ENCODE results near the gene PRKN.

Gene PRKN

GRCh38 chr6:161341638-161342037, 1385.9 kb downstream of the PRKN start:
- Histone ChIP-seq H3K79me2 (ENCODE audit: low read length) (no peaks in the 10 kb centered on the region), H2AFZ (ENCODE audit: low read length) (no peak overlapping the region), H3K9ac (ENCODE audit: low read length) (no peak overlapping the region), H3K27me3 (replicated peaks; ENCODE audit: insufficient read depth, low read length) (no peaks in the 10 kb centered on the region), H4K20me1 (ENCODE audit: insufficient read depth, low read length) (no peaks in the 10 kb centered on the region), H3K4me1 (ENCODE audit: low read length) (no peaks in the 10 kb centered on the region), H3K36me3 (replicated peaks; ENCODE audit: insufficient read depth, low read length) (no peaks in the 10 kb centered on the region), H3F3A (ENCODE audit: insufficient read depth, low read length) (no peaks in the 10 kb centered on the region), H3K4me2 (ENCODE audit: low read depth, low read length) (no peak overlapping the region), H3K9me2 (replicated peaks; ENCODE audit: insufficient read depth, low read length) (no peaks in the 10 kb centered on the region), H3K9me3 (replicated peaks; ENCODE audit: insufficient read depth, low read length) (no peaks in the 10 kb centered on the region), H3K4me3 (ENCODE audit: low read length) (no peak overlapping the region), H3K27ac (ENCODE audit: low read length) (no peak overlapping the region)
- TF ChIP-seq EZH2phosphoT487 (IDR thresholded peaks at IDR 0.05; ENCODE audit: low read length) = no peak
- no peak for TF ChIP-seq CTCF (IDR thresholded peaks at IDR 0.05; ENCODE audit: low read length)
- TF ChIP-seq EZH2 (optimal IDR thresholded peaks at IDR 0.05; ENCODE audit: low read depth, low read length) = no peak
- DNase-seq = no peak

- no peaks in the 10 kb centered on the region for H3K27me3 ChIP-seq (replicated peaks; ENCODE audit: insufficient read depth, low read length)
- H3K4me1 ChIP-seq (ENCODE audit: low read length) = no peaks in the 10 kb centered on the region
- no peaks in the 10 kb centered on the region for H3F3A ChIP-seq (ENCODE audit: insufficient read depth, low read length)
- H4K20me1 ChIP-seq (ENCODE audit: insufficient read depth, low read length) = no peaks in the 10 kb centered on the region
- no peak overlapping the region for H3K4me3 ChIP-seq (ENCODE audit: low read length)
- no peaks in the 10 kb centered on the region for H3K79me2 ChIP-seq (ENCODE audit: low read length)
- no peaks in the 10 kb centered on the region for H3K9me3 ChIP-seq (replicated peaks; ENCODE audit: insufficient read depth, low read length)
- no peak overlapping the region for H3K9ac ChIP-seq (ENCODE audit: low read length)
- TF ChIP-seq EZH2 (optimal IDR thresholded peaks at IDR 0.05; ENCODE audit: low read depth, low read length) (no peak), EZH2phosphoT487 (IDR thresholded peaks at IDR 0.05; ENCODE audit: low read length) (no peak), CTCF (IDR thresholded peaks at IDR 0.05; ENCODE audit: low read length) (no peak)
- no peak overlapping the region for H3K4me2 ChIP-seq (ENCODE audit: low read depth, low read length)
- H3K27ac ChIP-seq (ENCODE audit: low read length) = no peak overlapping the region
- no peaks in the 10 kb centered on the region for H3K36me3 ChIP-seq (replicated peaks; ENCODE audit: insufficient read depth, low read length)
- H2AFZ ChIP-seq (ENCODE audit: low read length) = no peak overlapping the region
- no peaks in the 10 kb centered on the region for H3K9me2 ChIP-seq (replicated peaks; ENCODE audit: insufficient read depth, low read length)
- DNase-seq = no peak
These were observed 1389.6 kb downstream of the PRKN start for GRCh38 chr6:161338015-161338414.

GRCh38 chr6:161336479-161336878, 1391.1 kb downstream of the PRKN start:
- Histone ChIP-seq H4K20me1 (ENCODE audit: insufficient read depth, low read length) (no peaks in the 10 kb centered on the region), H2AFZ (ENCODE audit: low read length) (no peak overlapping the region), H3K9me2 (replicated peaks; ENCODE audit: insufficient read depth, low read length) (no peaks in the 10 kb centered on the region), H3K4me3 (ENCODE audit: low read length) (no peak overlapping the region), H3K36me3 (replicated peaks; ENCODE audit: insufficient read depth, low read length) (no peaks in the 10 kb centered on the region), H3K79me2 (ENCODE audit: low read length) (no peaks in the 10 kb centered on the region), H3K9me3 (replicated peaks; ENCODE audit: insufficient read depth, low read length) (no peaks in the 10 kb centered on the region), H3F3A (ENCODE audit: insufficient read depth, low read length) (no peaks in the 10 kb centered on the region), H3K27me3 (replicated peaks; ENCODE audit: insufficient read depth, low read length) (no peaks in the 10 kb centered on the region), H3K4me2 (ENCODE audit: low read depth, low read length) (no peak overlapping the region), H3K27ac (ENCODE audit: low read length) (no peak overlapping the region), H3K4me1 (ENCODE audit: low read length) (no peaks in the 10 kb centered on the region), H3K9ac (ENCODE audit: low read length) (no peak overlapping the region)
- DNase-seq = no peak
- TF ChIP-seq EZH2 (optimal IDR thresholded peaks at IDR 0.05; ENCODE audit: low read depth, low read length) (no peak), CTCF (IDR thresholded peaks at IDR 0.05; ENCODE audit: low read length) (no peak), EZH2phosphoT487 (IDR thresholded peaks at IDR 0.05; ENCODE audit: low read length) (no peak)
